ENCODE measurements around the gene C20orf202. TPM values are rescaled to one million over a fixed set of nuclear protein-coding genes. Genes with fewer than 3 reads are reported as not detected.
"Not testable (repeated sequence)": the region's sequence is repeated elsewhere in the genome, so short reads cannot be mapped to it uniquely, and the experiment has no call there.

The C20orf202 gene
- polyA plus RNA-seq, 2 donors = 0.27 to 0.33 TPM

DNA sequence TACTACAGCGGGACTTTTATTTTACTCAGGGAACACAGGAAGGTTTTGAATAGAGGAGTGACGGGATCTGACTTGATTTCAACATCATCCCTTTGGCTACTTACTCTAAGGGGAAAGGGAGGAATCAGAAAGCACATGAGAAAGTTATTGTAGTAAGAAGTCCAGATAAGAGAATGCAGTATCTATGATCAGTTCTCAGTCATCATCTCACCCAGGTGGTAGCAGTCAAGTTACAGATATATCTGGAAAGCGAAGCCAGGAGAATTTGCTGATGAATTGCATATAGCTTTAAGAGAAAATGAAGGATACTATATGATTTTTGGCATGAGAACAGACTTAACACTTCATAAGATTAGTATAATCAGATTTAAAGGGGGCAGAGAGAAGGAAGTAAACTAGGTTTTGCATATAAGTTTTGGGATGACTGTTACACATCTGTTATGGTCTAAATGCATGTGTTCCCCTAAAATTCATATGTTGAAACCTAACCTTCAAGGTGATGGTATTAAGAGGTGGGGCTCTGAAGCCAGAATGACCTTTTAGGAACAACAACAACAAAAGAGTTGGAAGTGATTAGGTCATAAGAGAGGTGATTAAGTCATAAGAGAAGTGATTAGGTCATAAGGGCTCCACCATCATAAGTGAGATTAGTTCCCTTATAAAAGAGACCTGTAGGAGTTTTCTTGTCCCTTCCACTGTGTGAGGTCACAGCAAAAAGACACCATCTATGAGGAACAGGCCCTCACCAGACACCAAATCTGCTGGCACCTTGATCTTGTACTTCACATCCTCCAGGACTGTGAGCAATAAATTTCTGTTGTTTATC, 29.2 kb downstream of the C20orf202 start:
- Histone ChIP-seq H3K27me3 (ENCODE audit: control insufficient read depth in 1 of 2, insufficient read depth in 2 of 2, low read length in 2 of 2) (no peaks in the 10 kb centered on the region), H3K4me3 (ENCODE audit: low read depth in 1 of 2, low read length in 2 of 2) (no peak overlapping the region), H3K9me3 (ENCODE audit: control insufficient read depth in 2 of 2, insufficient read depth in 1 of 2, low read depth in 1 of 2, low read length in 1 of 2) (no peaks in the 10 kb centered on the region), H3K27ac (ENCODE audit: low read depth in 2 of 2, low read length in 1 of 2) (no peak overlapping the region), H3K36me3 (ENCODE audit: control insufficient read depth in 2 of 2, insufficient read depth in 2 of 2, low read length in 1 of 2) (no peaks in the 10 kb centered on the region), H3K4me1 (ENCODE audit: control insufficient read depth in 2 of 2, insufficient read depth in 2 of 2, low read length in 1 of 2) (no peaks in the 10 kb centered on the region)
- WGBS, 2 donors = 84% methylated on average over 3 of the region's 3 CpGs

DNA sequence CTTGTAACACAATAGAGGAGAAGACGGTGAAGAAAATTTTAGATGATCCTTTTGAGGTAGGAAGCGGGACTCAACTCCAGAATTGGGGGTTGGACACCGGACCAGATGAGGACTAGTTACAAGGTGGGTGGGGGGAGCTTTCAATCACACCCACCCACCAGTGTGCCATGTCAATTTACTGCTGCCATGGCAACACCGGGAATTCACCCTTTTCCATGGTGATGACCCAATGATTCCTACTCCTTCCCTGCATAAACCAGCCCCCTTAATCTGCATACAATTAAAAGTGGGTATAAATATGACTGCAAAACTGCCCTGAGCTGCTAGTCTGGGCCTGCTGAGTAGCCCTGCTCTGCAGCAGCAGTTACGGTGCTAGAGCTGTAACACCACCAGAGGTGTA, 37.3 kb downstream of the C20orf202 start:
- 77 to 83% methylated on average over 5 of the region's 5 CpGs for WGBS, 2 donors
- no peaks in the 10 kb centered on the region for H3K36me3 ChIP-seq (ENCODE audit: control insufficient read depth in 2 of 2, insufficient read depth in 2 of 2, low read length in 1 of 2)
- no peak overlapping the region for H3K4me3 ChIP-seq (ENCODE audit: low read depth in 1 of 2, low read length in 2 of 2)
- H3K9me3 ChIP-seq (ENCODE audit: control insufficient read depth in 2 of 2, insufficient read depth in 1 of 2, low read depth in 1 of 2, low read length in 1 of 2) = no peaks in the 10 kb centered on the region
- no peaks in the 10 kb centered on the region for H3K4me1 ChIP-seq (ENCODE audit: control insufficient read depth in 2 of 2, insufficient read depth in 2 of 2, low read length in 1 of 2)
- no peak overlapping the region for H3K27ac ChIP-seq (ENCODE audit: low read depth in 2 of 2, low read length in 1 of 2)
- H3K27me3 ChIP-seq (ENCODE audit: control insufficient read depth in 1 of 2, insufficient read depth in 2 of 2, low read length in 2 of 2) = no peaks in the 10 kb centered on the region

DNA sequence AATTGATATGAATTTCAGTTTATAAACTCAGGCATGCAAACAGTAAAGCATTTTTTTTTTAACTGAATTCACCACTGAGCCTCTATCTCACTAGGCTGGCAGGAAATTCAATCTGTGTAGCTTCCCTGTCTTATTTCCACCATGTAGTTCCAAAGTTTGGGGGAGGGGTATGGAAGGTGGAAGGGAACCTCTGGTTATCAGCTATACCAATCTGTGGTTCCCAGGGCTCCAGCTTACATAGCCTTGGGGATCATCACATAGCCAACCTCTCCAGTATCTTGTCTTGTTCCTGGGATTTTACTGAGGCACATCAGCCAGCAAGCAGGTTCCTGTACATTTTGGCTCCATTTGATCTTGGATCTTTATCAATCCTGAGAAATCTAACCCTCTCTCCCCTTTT, 38.2 kb downstream of the C20orf202 start:
- H3K9me3 ChIP-seq (ENCODE audit: control insufficient read depth in 2 of 2, insufficient read depth in 1 of 2, low read depth in 1 of 2, low read length in 1 of 2) = no peaks in the 10 kb centered on the region
- no peak overlapping the region for H3K27ac ChIP-seq (ENCODE audit: low read depth in 2 of 2, low read length in 1 of 2)
- H3K4me1 ChIP-seq (ENCODE audit: control insufficient read depth in 2 of 2, insufficient read depth in 2 of 2, low read length in 1 of 2) = no peaks in the 10 kb centered on the region
- H3K27me3 ChIP-seq (ENCODE audit: control insufficient read depth in 1 of 2, insufficient read depth in 2 of 2, low read length in 2 of 2) = no peaks in the 10 kb centered on the region
- no peaks in the 10 kb centered on the region for H3K36me3 ChIP-seq (ENCODE audit: control insufficient read depth in 2 of 2, insufficient read depth in 2 of 2, low read length in 1 of 2)
- H3K4me3 ChIP-seq (ENCODE audit: low read depth in 1 of 2, low read length in 2 of 2) = no peak overlapping the region

DNA sequence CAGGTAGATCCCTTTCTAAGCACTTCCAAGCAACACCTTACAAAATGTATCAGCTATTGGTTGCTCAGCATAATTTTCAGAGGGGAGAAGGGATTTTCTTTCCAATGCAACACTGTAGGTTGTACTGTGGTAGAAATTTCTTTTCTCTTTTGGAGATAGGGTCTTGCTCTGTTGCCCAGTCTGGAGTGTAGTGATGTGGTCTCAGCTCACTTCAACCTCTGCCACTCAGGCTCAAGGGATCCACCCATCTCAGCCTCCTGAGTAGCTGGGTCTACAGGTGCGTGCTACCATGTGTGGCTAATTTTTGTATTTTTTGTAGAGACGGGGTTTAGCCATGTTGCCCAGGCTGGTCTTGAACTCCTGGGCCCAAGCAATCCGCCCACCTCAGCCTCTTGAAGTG, 38.8 kb downstream of the C20orf202 start:
- Histone ChIP-seq H3K36me3 (ENCODE audit: control insufficient read depth in 2 of 2, insufficient read depth in 2 of 2, low read length in 1 of 2) (no peaks in the 10 kb centered on the region), H3K4me1 (ENCODE audit: control insufficient read depth in 2 of 2, insufficient read depth in 2 of 2, low read length in 1 of 2) (no peaks in the 10 kb centered on the region), H3K27ac (ENCODE audit: low read depth in 2 of 2, low read length in 1 of 2) (no peak overlapping the region), H3K9me3 (ENCODE audit: control insufficient read depth in 2 of 2, insufficient read depth in 1 of 2, low read depth in 1 of 2, low read length in 1 of 2) (no peaks in the 10 kb centered on the region), H3K4me3 (ENCODE audit: low read depth in 1 of 2, low read length in 2 of 2) (no peak overlapping the region), H3K27me3 (ENCODE audit: control insufficient read depth in 1 of 2, insufficient read depth in 2 of 2, low read length in 2 of 2) (no peaks in the 10 kb centered on the region)
- WGBS, 2 donors = 84 to 86% methylated on average over 3 of the region's 3 CpGs

DNA sequence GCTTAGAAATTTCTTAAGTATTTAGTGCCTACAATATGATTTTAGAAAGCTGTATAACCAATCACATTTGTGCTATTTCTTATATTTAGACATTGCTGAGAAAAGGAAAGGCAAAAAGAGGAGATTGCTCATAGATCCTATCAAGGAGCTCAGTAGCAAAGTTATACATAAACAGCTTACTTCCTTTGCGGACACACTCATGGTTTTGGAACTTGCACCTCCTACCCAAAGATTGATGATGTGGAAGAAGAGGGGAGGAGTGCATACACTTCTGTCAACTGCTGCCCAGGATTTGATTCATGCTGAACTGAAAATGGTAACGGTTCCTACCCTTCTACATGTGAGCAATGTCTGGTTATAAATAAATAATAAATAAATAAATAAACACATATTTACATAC, 39.3 kb downstream of the C20orf202 start:
- WGBS, 2 donors = 49 to 50% methylated on average over 2 of the region's 2 CpGs
- Histone ChIP-seq H3K27ac (ENCODE audit: low read depth in 2 of 2, low read length in 1 of 2) (no peak overlapping the region), H3K9me3 (ENCODE audit: control insufficient read depth in 2 of 2, insufficient read depth in 1 of 2, low read depth in 1 of 2, low read length in 1 of 2) (no peaks in the 10 kb centered on the region), H3K4me1 (ENCODE audit: control insufficient read depth in 2 of 2, insufficient read depth in 2 of 2, low read length in 1 of 2) (no peaks in the 10 kb centered on the region), H3K27me3 (ENCODE audit: control insufficient read depth in 1 of 2, insufficient read depth in 2 of 2, low read length in 2 of 2) (no peaks in the 10 kb centered on the region), H3K36me3 (ENCODE audit: control insufficient read depth in 2 of 2, insufficient read depth in 2 of 2, low read length in 1 of 2) (no peaks in the 10 kb centered on the region), H3K4me3 (ENCODE audit: low read depth in 1 of 2, low read length in 2 of 2) (no peak overlapping the region)

DNA sequence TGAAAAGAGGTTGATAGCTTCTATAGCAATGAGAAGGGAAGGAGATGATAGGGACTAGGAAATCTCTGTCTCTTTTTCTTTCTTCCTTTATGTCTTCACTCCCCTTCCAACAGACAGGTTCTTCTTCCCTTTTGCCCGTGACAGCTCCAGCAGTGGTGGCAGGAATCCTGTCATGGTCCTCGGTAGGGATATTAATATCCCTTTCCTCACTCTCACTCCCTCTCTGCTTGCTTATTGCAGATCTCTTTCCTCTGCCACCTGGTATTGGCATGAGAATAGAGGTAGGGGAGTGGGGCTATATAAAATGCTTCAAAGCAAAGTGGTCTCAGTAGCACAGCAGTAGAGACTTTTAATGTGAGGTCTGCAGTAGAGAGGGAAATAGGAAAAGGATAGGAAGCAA, 42.3 kb downstream of the C20orf202 start:
- H3K27me3 ChIP-seq (ENCODE audit: control insufficient read depth in 1 of 2, insufficient read depth in 2 of 2, low read length in 2 of 2) = no peaks in the 10 kb centered on the region
- 53 to 59% methylated on average over 2 of the region's 2 CpGs for WGBS, 2 donors
- H3K4me3 ChIP-seq (ENCODE audit: low read depth in 1 of 2, low read length in 2 of 2) = no peak overlapping the region
- no peaks in the 10 kb centered on the region for H3K36me3 ChIP-seq (ENCODE audit: control insufficient read depth in 2 of 2, insufficient read depth in 2 of 2, low read length in 1 of 2)
- H3K27ac ChIP-seq (ENCODE audit: low read depth in 2 of 2, low read length in 1 of 2) = no peak overlapping the region
- H3K4me1 ChIP-seq (ENCODE audit: control insufficient read depth in 2 of 2, insufficient read depth in 2 of 2, low read length in 1 of 2) = no peaks in the 10 kb centered on the region
- no peaks in the 10 kb centered on the region for H3K9me3 ChIP-seq (ENCODE audit: control insufficient read depth in 2 of 2, insufficient read depth in 1 of 2, low read depth in 1 of 2, low read length in 1 of 2)

DNA sequence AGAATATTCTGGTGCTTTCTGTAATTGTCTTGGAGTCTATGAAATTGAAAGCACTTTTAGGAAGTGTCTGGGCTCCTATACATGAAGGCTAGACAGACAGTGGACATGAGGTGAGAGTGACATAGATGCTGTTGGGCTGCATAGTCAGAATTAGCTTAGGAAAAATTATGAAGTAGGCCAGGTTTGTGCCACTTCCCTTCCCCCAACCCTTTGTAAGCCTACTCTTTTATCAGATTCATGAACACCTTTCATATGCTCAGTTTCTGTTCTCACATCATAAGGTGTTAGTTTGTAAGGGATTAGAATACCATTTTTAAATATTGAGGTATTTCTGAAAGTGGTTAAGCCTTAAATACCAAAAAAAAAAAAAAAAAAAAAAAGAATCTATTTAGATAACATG, 44.4 kb downstream of the C20orf202 start:
- no peaks in the 10 kb centered on the region for H3K36me3 ChIP-seq (ENCODE audit: control insufficient read depth in 2 of 2, insufficient read depth in 2 of 2, low read length in 1 of 2)
- H3K27me3 ChIP-seq (ENCODE audit: control insufficient read depth in 1 of 2, insufficient read depth in 2 of 2, low read length in 2 of 2) = no peaks in the 10 kb centered on the region
- no peaks in the 10 kb centered on the region for H3K4me1 ChIP-seq (ENCODE audit: control insufficient read depth in 2 of 2, insufficient read depth in 2 of 2, low read length in 1 of 2)
- H3K27ac ChIP-seq (ENCODE audit: low read depth in 2 of 2, low read length in 1 of 2) = no peak overlapping the region
- no peak overlapping the region for H3K4me3 ChIP-seq (ENCODE audit: low read depth in 1 of 2, low read length in 2 of 2)
- no peaks in the 10 kb centered on the region for H3K9me3 ChIP-seq (ENCODE audit: control insufficient read depth in 2 of 2, insufficient read depth in 1 of 2, low read depth in 1 of 2, low read length in 1 of 2)

DNA sequence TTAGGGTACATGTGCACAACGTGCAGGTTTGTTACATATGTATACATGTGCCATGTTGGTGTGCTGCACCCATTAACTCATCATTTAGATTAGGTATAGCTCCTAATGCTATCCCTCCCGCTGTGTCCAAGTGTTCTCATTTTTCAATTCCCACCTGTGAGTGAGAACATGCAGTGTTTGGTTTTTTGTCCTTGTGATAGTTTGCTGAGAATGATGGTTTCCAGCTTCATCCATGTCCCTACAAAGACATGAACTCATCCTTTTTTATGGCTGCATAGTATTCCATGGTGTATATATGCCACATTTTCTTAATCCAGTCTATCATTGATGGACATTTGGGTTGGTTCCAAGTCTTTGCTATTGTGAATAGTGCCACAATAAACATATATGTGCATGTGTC, 47.0 kb downstream of the C20orf202 start:
- H3K4me3 ChIP-seq (ENCODE audit: low read depth in 1 of 2, low read length in 2 of 2); H3K36me3 ChIP-seq (ENCODE audit: control insufficient read depth in 2 of 2, insufficient read depth in 2 of 2, low read length in 1 of 2); H3K27me3 ChIP-seq (ENCODE audit: control insufficient read depth in 1 of 2, insufficient read depth in 2 of 2, low read length in 2 of 2); H3K9me3 ChIP-seq (ENCODE audit: control insufficient read depth in 2 of 2, insufficient read depth in 1 of 2, low read depth in 1 of 2, low read length in 1 of 2); H3K27ac ChIP-seq (ENCODE audit: low read depth in 2 of 2, low read length in 1 of 2); H3K4me1 ChIP-seq (ENCODE audit: control insufficient read depth in 2 of 2, insufficient read depth in 2 of 2, low read length in 1 of 2): not testable (repeated sequence)
- WGBS, 2 donors = 90 to 93% methylated on average over 2 of the region's 2 CpGs

DNA sequence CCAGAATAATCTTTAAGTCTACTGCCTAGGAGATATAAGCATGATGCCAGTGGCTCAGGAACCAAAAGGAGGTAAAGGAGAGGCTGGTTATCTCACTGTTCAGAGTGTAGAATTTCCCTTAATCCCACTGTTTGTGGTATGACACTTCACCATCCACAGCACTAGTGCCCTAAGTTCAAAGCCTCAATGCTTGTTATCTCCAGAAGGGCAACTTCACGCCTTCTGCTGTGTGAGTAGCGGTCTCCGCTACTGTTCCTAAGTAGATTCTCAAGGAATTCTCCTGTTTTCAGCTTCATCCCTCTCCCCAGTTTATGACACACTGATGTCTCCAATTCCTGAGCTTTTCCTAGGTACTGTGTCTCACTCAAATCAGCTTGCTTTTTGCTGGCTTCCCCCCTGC, 49.2 kb downstream of the C20orf202 start:
- Histone ChIP-seq H3K27ac (ENCODE audit: low read depth in 2 of 2, low read length in 1 of 2) (no peak overlapping the region), H3K27me3 (ENCODE audit: control insufficient read depth in 1 of 2, insufficient read depth in 2 of 2, low read length in 2 of 2) (no peaks in the 10 kb centered on the region), H3K4me1 (ENCODE audit: control insufficient read depth in 2 of 2, insufficient read depth in 2 of 2, low read length in 1 of 2) (no peaks in the 10 kb centered on the region), H3K4me3 (ENCODE audit: low read depth in 1 of 2, low read length in 2 of 2) (no peak overlapping the region), H3K36me3 (ENCODE audit: control insufficient read depth in 2 of 2, insufficient read depth in 2 of 2, low read length in 1 of 2) (no peaks in the 10 kb centered on the region), H3K9me3 (ENCODE audit: control insufficient read depth in 2 of 2, insufficient read depth in 1 of 2, low read depth in 1 of 2, low read length in 1 of 2) (no peaks in the 10 kb centered on the region)
- WGBS, 2 donors = 87 to 89% methylated on average over 3 of the region's 3 CpGs

DNA sequence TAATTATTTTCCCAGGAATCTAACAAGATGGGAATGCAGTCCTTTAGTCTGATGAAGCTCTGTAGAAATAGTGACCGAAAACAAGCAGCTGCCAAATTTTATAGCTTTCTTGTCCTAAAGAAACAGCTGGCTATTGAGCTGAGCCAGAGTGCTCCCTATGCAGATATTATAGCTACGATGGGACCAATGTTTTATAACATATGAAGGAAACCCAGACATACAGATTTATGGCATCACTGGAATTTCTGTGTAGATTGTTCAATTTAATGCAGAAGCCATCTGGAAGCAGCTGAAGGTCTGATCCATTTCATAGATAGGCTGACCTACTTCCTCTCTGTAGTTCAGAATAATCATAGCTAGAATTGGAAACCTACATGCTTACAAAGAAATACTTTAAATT, 51.0 kb downstream of the C20orf202 start:
- Histone ChIP-seq H3K36me3 (ENCODE audit: control insufficient read depth in 2 of 2, insufficient read depth in 2 of 2, low read length in 1 of 2) (no peaks in the 10 kb centered on the region), H3K4me1 (ENCODE audit: control insufficient read depth in 2 of 2, insufficient read depth in 2 of 2, low read length in 1 of 2) (no peaks in the 10 kb centered on the region), H3K9me3 (ENCODE audit: control insufficient read depth in 2 of 2, insufficient read depth in 1 of 2, low read depth in 1 of 2, low read length in 1 of 2) (no peaks in the 10 kb centered on the region), H3K4me3 (ENCODE audit: low read depth in 1 of 2, low read length in 2 of 2) (no peak overlapping the region), H3K27me3 (ENCODE audit: control insufficient read depth in 1 of 2, insufficient read depth in 2 of 2, low read length in 2 of 2) (no peaks in the 10 kb centered on the region), H3K27ac (ENCODE audit: low read depth in 2 of 2, low read length in 1 of 2) (no peak overlapping the region)
- 60 to 70% methylated on average over 2 of the region's 2 CpGs for WGBS, 2 donors

Data from esophagus (tissue), 2 donors.